ENCODE measurements around the gene ZBED4. TPM values are rescaled to one million over a fixed set of nuclear protein-coding genes. Genes with fewer than 3 reads are reported as not detected.

Gene ZBED4
- total RNA-seq, 2 donors from 2014 or later, result 18.3 to 30.7 TPM

DNA sequence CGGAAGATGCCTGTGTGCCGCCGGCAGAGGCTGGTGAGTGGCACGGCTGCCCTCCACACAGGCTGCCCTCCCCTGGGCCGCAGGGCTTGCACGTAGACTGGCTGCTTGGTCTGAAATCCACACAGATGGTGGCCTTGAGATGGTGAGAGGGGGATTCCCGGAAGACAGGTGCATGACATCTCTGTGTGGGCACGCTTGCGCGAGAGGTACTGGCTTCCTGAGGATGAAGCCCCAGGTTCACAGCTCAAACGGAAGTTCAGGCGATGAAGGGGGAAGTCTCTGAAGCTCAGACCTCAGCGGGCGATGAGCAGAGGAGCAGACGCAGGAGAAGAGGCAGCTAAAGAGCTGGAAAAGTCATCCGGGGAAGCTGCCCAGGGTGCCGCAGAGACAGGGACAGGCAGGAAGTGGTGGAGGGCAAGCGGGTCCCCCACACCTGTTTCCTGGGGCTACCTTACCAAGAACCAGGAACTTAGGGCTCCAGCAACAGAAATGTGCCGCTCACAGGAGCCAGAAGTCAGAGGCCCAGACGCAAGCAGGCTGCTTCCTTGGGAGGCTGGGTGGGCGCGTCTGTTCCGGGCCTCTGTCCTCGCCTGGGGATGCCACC is 72.0 kb downstream of the ZBED4 start:
- ATAC-seq, result peak in 1 of 2 donors; percentile 49
- H3K36me3 Mint-ChIP-seq, result no peaks in the 10 kb centered on the region
- no peaks in the 10 kb centered on the region for H3K27me3 Mint-ChIP-seq
- peak overlapping the region; percentile 63 for H3K4me3 Mint-ChIP-seq
- no peak for DNase-seq (ENCODE audit: low spot score)
- peaks cover 12 to 13% of the 10 kb centered on the region in 2 donors for H3K4me1 Mint-ChIP-seq (ENCODE audit: low read depth in 2 of 2)
- no peaks in the 10 kb centered on the region for H3K9me3 Mint-ChIP-seq
- H3K27ac Mint-ChIP-seq, result peak overlapping the region; percentile 85 to 89

- DNase-seq (ENCODE audit: low spot score) (no peak), ATAC-seq (no peak)
- Mint-ChIP-seq H3K27ac (peak overlapping the region; percentile 28 to 67), H3K4me1 (ENCODE audit: low read depth in 2 of 2) (peaks cover 17% of the 10 kb centered on the region in 2 donors), H3K9me3 (no peaks in the 10 kb centered on the region), H3K27me3 (no peaks in the 10 kb centered on the region), H3K36me3 (no peaks in the 10 kb centered on the region), H3K4me3 (no peak overlapping the region)
Measured at GRCh38 chr22:49926916-49927315, 73.3 kb downstream of the ZBED4 start.

- no peaks in the 10 kb centered on the region for H3K27me3 Mint-ChIP-seq
Measured at GRCh38 chr22:49927483-49928184, 74.0 kb downstream of the ZBED4 start.

GRCh38 chr22:49928185-49928495 is 74.5 kb downstream of the ZBED4 start:
- Mint-ChIP-seq H3K27me3 (no peaks in the 10 kb centered on the region), H3K36me3 (no peaks in the 10 kb centered on the region), H3K4me3 (no peak overlapping the region), H3K4me1 (ENCODE audit: low read depth in 2 of 2) (peaks cover 20 to 21% of the 10 kb centered on the region in 2 donors), H3K27ac (no peak overlapping the region), H3K9me3 (no peaks in the 10 kb centered on the region)
- ATAC-seq (no peak), DNase-seq (ENCODE audit: low spot score) (no peak)

More at GRCh38 chr22:49927483-49928184, 74.0 kb downstream of the ZBED4 start:
- ATAC-seq (no peak), DNase-seq (ENCODE audit: low spot score) (no peak)
- Mint-ChIP-seq H3K36me3 (no peaks in the 10 kb centered on the region), H3K4me3 (no peak overlapping the region), H3K27ac (peak overlapping the region; percentile 28 to 67), H3K4me1 (ENCODE audit: low read depth in 2 of 2) (peaks cover 17% of the 10 kb centered on the region in 2 donors), H3K9me3 (no peaks in the 10 kb centered on the region)

GRCh38 chr22:49928555-49929210 is 75.0 kb downstream of the ZBED4 start:
- peaks cover 22 to 25% of the 10 kb centered on the region in 2 donors for H3K4me1 Mint-ChIP-seq (ENCODE audit: low read depth in 2 of 2)
- no peak overlapping the region for H3K27ac Mint-ChIP-seq
- no peaks in the 10 kb centered on the region for H3K27me3 Mint-ChIP-seq
- DNase-seq (ENCODE audit: low spot score), result no peak
- H3K4me3 Mint-ChIP-seq, result no peak overlapping the region
- no peak for ATAC-seq
- H3K36me3 Mint-ChIP-seq, result no peaks in the 10 kb centered on the region
- H3K9me3 Mint-ChIP-seq, result no peaks in the 10 kb centered on the region

DNA sequence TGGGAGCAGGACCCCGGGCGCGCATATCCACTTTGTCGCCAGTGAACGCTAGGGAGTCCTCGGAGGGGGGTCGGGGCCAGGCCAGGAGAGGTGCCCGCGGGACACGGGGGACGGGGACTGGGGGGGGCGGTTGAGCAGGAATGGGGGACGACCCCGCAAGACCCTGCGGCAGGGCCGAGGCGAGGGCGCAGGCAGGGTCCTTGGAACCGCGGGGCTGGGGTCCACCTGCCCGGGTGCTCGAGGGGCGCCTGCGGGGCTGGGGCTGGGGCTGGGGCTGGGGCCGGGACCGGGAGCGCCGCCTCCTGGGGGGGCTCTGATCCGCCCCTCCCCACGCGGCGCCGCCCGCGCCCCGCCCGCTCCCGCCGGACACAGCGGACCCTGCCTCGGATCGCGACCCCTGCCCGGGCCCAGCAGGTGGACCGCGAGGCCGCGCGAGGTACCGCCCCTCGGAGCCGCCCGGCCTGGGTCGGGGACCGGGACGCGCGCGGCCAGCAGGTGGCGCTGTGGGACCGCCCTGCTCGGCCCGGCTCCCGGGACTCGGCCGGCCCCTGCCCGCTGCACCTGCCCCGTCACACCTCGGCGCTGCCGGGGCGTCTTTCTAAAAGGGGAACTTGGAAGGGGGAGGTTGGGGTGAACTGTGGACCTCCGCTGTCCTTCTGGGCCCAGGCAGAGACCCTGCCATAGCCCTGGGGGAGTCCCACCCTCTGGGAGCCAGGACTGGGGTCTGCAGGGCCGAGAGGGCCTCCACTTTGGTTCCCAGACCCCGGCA is 75.8 kb downstream of the ZBED4 start:
- ATAC-seq, result peak; percentile 78 to 83
- no peaks in the 10 kb centered on the region for H3K36me3 Mint-ChIP-seq
- no peak overlapping the region for H3K4me3 Mint-ChIP-seq
- H3K27ac Mint-ChIP-seq, result no peak overlapping the region
- H3K27me3 Mint-ChIP-seq, result no peaks in the 10 kb centered on the region
- no peaks in the 10 kb centered on the region for H3K9me3 Mint-ChIP-seq
- peak; percentile 75 for DNase-seq (ENCODE audit: low spot score)
- peaks cover 22 to 25% of the 10 kb centered on the region in 2 donors for H3K4me1 Mint-ChIP-seq (ENCODE audit: low read depth in 2 of 2)

- DNase-seq (ENCODE audit: low spot score), result no peak
- no peak overlapping the region for H3K27ac Mint-ChIP-seq
- no peak overlapping the region for H3K4me3 Mint-ChIP-seq
Measured at GRCh38 chr22:49929994-49930575, 76.4 kb downstream of the ZBED4 start.

GRCh38 chr22:49930596-49931412 is 77.2 kb downstream of the ZBED4 start:
- no peak for DNase-seq (ENCODE audit: low spot score)
- no peak for ATAC-seq
- peaks cover 14 to 17% of the 10 kb centered on the region in 2 donors for H3K4me1 Mint-ChIP-seq (ENCODE audit: low read depth in 2 of 2)
- H3K9me3 Mint-ChIP-seq, result no peaks in the 10 kb centered on the region
- no peak overlapping the region for H3K27ac Mint-ChIP-seq
- H3K4me3 Mint-ChIP-seq, result no peak overlapping the region
- H3K27me3 Mint-ChIP-seq, result no peaks in the 10 kb centered on the region
- no peaks in the 10 kb centered on the region for H3K36me3 Mint-ChIP-seq

More at GRCh38 chr22:49929994-49930575, 76.4 kb downstream of the ZBED4 start:
- no peak for ATAC-seq
- H3K4me1 Mint-ChIP-seq (ENCODE audit: low read depth in 2 of 2), result peaks cover 21 to 23% of the 10 kb centered on the region in 2 donors
- no peaks in the 10 kb centered on the region for H3K9me3 Mint-ChIP-seq
- H3K27me3 Mint-ChIP-seq, result no peaks in the 10 kb centered on the region
- no peaks in the 10 kb centered on the region for H3K36me3 Mint-ChIP-seq

DNA sequence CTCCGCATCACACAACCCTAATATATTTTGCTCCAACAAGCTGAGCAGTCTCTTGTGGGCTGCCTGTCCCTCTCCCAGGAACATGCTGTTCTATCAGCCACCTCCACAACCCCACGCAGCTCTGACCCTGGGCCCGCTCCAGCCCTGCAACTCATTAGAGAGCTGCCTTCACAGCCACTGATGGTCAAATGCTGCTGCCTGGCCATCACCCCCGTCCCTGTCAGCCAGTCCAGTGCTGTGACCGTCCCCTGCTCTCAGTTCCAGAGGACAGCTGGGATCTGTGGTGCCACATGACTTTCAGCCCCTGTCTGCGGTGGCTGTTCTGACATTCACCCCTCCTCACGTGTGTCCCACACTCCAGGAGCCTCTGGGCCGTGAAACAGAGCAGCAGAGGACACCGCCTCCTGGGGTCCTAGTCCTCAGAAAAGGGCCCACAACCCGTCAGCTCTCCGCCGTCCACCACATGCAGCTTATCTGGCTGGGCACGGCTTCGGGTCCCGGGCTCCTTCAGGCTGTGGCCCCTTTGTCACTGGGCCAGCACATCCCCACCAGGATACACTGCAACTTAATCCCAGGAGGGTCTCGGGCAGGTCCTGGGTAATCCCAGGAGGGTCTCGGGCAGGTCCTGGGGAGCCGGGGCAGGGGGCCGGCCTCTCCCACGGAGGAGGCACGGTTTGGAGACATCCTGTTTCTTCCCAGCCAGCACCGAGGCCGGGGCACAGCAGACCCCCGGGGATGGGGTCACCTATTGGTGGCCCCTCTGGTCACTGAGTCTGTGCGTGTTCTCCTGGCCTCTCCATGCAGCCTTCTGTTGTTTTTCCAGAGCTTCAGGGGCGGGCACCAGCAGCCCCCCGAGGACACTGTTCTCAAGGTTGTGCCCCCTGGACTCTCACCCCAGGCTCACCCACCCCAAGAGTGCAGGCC is 79.9 kb downstream of the ZBED4 start:
- H3K36me3 Mint-ChIP-seq, result no peaks in the 10 kb centered on the region
- ATAC-seq, result no peak
- peak overlapping the region; percentile 23 to 45 for H3K27ac Mint-ChIP-seq
- H3K9me3 Mint-ChIP-seq, result no peaks in the 10 kb centered on the region
- DNase-seq (ENCODE audit: low spot score), result no peak
- H3K27me3 Mint-ChIP-seq, result no peaks in the 10 kb centered on the region
- H3K4me3 Mint-ChIP-seq, result peak overlapping the region; percentile 54
- peaks cover 9 to 16% of the 10 kb centered on the region in 2 donors for H3K4me1 Mint-ChIP-seq (ENCODE audit: low read depth in 2 of 2)

- H3K36me3 Mint-ChIP-seq, result no peaks in the 10 kb centered on the region
- peak; percentile 10 to 38 for ATAC-seq
- no peaks in the 10 kb centered on the region for H3K27me3 Mint-ChIP-seq
- H3K27ac Mint-ChIP-seq, result peak overlapping the region; percentile 23 to 45
- H3K9me3 Mint-ChIP-seq, result no peaks in the 10 kb centered on the region
- peak overlapping the region; percentile 54 for H3K4me3 Mint-ChIP-seq
- peak; percentile 81 for DNase-seq (ENCODE audit: low spot score)
- H3K4me1 Mint-ChIP-seq (ENCODE audit: low read depth in 2 of 2), result peaks cover 9 to 16% of the 10 kb centered on the region in 2 donors
Measured at GRCh38 chr22:49934160-49934890, 80.7 kb downstream of the ZBED4 start.

- H3K9me3 Mint-ChIP-seq, result no peaks in the 10 kb centered on the region
- H3K27me3 Mint-ChIP-seq, result no peaks in the 10 kb centered on the region
- H3K27ac Mint-ChIP-seq, result no peak overlapping the region
- peaks cover 9 to 16% of the 10 kb centered on the region in 2 donors for H3K4me1 Mint-ChIP-seq (ENCODE audit: low read depth in 2 of 2)
- DNase-seq (ENCODE audit: low spot score), result peak; percentile 92
- peak; percentile 47 to 66 for ATAC-seq
- peak overlapping the region; percentile 36 for H3K4me3 Mint-ChIP-seq
- no peaks in the 10 kb centered on the region for H3K36me3 Mint-ChIP-seq
Measured at GRCh38 chr22:49934891-49935557, 81.4 kb downstream of the ZBED4 start.

Data from natural killer cell treated with Interleukin-12 subunit alpha and Interleukin-12 subunit beta and Interleukin-15 and Interleukin-18, amount 100 ng/mL, for 72 hours (primary cell).